Measurements from ENCODE around the gene ME2.
"Not testable (repeated sequence)": the region's sequence is repeated elsewhere in the genome, so short reads cannot be mapped to it uniquely, and the experiment has no call there.

Gene ME2

GRCh38 chr18:50992351-50992762 lies 113.4 kb downstream of the ME2 start:
- H3K27me3 Mint-ChIP-seq: no peaks in the 10 kb centered on the region
- H3K36me3 Mint-ChIP-seq (ENCODE audit: low read depth): peaks cover 8% of the 10 kb centered on the region
- no peaks in the 10 kb centered on the region for H3K9me3 Mint-ChIP-seq
- H3K4me3 Mint-ChIP-seq: no peak overlapping the region
- no peak overlapping the region for H3K27ac Mint-ChIP-seq
- no peak for DNase-seq
- H3K4me1 Mint-ChIP-seq (ENCODE audit: low read depth): no peaks in the 10 kb centered on the region

- Mint-ChIP-seq H3K4me1 (ENCODE audit: low read depth) (no peaks in the 10 kb centered on the region), H3K4me3 (no peak overlapping the region), H3K9me3 (no peaks in the 10 kb centered on the region), H3K27ac (no peak overlapping the region), H3K36me3 (ENCODE audit: low read depth) (no peaks in the 10 kb centered on the region), H3K27me3 (no peaks in the 10 kb centered on the region)
- no peak for DNase-seq
These were observed 115.1 kb downstream of the ME2 start for GRCh38 chr18:50994031-50994430.

GRCh38 chr18:51003174-51003573 lies 124.3 kb downstream of the ME2 start:
- H3K4me3 Mint-ChIP-seq; DNase-seq; H3K36me3 Mint-ChIP-seq (ENCODE audit: low read depth); H3K27me3 Mint-ChIP-seq; H3K9me3 Mint-ChIP-seq; H3K4me1 Mint-ChIP-seq (ENCODE audit: low read depth); H3K27ac Mint-ChIP-seq: not testable (repeated sequence)

Measured in activated T-cell treated with anti-CD3 and anti-CD28 coated beads, Interleukin-2, amount 50 U/mL, for 24 hours (primary cell).